Measurements from ENCODE around the gene HTR1E.
"Not testable (repeated sequence)": the region's sequence is repeated elsewhere in the genome, so short reads cannot be mapped to it uniquely, and the experiment has no call there.

The HTR1E gene, protein sequence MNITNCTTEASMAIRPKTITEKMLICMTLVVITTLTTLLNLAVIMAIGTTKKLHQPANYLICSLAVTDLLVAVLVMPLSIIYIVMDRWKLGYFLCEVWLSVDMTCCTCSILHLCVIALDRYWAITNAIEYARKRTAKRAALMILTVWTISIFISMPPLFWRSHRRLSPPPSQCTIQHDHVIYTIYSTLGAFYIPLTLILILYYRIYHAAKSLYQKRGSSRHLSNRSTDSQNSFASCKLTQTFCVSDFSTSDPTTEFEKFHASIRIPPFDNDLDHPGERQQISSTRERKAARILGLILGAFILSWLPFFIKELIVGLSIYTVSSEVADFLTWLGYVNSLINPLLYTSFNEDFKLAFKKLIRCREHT

DNA sequence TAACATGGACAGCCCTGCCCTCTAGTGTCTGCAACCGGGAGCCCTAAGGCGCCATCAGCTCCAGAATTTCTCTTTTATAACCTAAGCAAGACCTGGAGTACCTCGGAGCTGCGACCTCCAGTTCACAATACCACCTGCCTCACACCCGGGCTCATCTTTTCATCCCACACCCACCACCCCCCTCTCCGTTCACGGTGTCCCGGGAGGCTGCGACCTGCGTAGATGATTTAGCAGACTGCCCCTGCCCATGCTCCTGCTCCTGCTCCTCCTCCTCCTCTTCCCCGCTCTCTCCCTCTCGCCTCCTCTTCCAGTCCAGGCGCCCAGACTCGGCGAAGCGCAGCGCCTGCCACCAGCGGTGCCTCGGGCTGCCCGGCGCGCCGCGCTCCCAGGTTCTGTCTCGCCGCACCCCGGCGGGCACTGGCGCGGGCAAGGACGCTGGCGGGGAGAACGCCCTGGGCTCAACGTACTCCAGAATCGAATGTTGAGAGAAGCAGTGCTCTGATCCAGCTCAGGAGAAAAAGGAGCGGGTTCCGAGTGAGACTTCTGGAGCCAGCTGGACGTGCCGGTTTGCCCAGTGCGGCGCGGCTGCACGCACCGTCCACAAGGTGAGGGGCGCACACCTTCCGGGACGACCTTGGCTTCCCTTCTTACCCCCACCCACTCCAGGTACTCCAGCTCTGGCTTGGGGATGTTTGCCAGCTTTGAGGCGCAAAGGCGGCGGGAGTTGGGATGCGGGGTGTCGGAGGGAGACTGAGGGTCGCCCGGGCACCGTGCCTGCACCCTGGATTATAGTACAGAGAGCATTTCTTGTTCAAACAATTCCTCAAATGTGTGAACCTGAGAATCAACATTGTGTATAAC is at the start of gene HTR1E:
Gene HTR1E, plus strand, starts transcription at position 310 of the 861 bp plus-strand sequence. CDS start 77,807 bp downstream, outside the sequence.
- TF ChIP-seq, protein P1, sequence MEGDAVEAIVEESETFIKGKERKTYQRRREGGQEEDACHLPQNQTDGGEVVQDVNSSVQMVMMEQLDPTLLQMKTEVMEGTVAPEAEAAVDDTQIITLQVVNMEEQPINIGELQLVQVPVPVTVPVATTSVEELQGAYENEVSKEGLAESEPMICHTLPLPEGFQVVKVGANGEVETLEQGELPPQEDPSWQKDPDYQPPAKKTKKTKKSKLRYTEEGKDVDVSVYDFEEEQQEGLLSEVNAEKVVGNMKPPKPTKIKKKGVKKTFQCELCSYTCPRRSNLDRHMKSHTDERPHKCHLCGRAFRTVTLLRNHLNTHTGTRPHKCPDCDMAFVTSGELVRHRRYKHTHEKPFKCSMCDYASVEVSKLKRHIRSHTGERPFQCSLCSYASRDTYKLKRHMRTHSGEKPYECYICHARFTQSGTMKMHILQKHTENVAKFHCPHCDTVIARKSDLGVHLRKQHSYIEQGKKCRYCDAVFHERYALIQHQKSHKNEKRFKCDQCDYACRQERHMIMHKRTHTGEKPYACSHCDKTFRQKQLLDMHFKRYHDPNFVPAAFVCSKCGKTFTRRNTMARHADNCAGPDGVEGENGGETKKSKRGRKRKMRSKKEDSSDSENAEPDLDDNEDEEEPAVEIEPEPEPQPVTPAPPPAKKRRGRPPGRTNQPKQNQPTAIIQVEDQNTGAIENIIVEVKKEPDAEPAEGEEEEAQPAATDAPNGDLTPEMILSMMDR (IDR thresholded peaks at IDR 0.05; ENCODE audit: control insufficient read depth, insufficient read depth, low read depth, low read length, missing control alignments), result peak; percentile 33
- no peak within 1 kb of the TSS; the same call in 1 of the 2 replicates for H3K4me3 ChIP-seq (ENCODE audit: control insufficient read depth, low read depth, low read length)
- no peak for DNase-seq (ENCODE audit: low read depth)

DNA sequence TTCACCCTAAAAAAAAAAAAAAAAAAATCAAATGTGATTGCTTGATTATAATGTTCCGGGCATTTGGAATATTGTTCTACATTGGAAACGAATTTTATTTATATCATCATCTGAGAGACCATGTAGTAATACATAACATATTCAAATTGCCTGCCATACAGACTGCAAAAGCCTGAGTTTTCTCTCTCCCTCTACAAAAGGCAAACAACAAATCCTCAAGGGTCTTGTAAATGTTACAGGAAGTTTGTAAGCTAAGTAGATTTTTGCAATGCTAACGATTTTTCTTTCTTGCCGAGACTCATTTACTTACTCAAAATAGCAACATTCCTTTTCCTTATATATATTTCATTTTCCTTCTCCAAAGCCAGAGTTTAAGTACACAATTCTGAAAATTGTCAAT is 49.0 kb upstream of the HTR1E start:
- TF ChIP-seq, protein P1 (IDR thresholded peaks at IDR 0.05; ENCODE audit: control insufficient read depth, insufficient read depth, low read depth, low read length, missing control alignments), result no peak
- no peak overlapping the region for H3K4me3 ChIP-seq (ENCODE audit: control insufficient read depth, low read depth, low read length)
- DNase-seq (ENCODE audit: low read depth), result no peak

DNA sequence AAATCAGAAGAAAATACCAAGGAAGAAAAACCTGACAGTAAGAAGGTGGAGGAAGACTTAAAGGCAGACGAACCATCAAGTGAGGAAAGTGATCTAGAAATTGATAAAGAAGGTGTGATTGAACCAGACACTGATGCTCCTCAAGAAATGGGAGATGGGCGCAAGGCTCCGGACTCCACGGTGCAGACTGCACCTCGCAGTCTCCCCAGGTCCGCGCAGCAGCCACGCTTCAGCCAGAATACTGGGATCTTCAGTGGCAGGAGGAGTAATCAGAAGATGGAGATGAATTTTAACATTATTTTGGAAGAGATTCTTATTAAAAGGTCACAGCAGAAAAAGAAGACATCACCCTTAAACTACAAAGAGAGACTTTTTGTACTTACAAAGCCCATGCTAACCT is 40.1 kb upstream of the HTR1E start:
- H3K4me3 ChIP-seq (ENCODE audit: control insufficient read depth, low read depth, low read length); DNase-seq (ENCODE audit: low read depth): not testable (repeated sequence)

DNA sequence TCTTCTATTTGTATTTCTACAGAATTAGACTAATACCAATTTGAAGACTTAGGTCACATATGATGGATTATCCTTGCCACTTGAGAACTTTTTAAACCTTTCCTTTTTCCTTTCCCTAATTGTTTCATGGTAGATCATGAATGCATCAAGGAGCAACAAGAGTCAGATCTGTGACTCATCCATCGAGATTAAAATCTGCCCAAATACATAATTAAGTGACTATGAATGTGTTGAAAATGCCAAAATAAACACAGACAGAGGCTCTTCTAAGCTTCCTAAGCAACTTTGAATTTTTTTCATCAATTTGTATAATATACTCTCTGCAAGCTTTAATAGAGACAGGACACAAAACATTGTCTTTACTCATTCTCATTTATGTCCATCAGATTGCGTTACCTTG is 23.5 kb upstream of the HTR1E start:
- H3K4me3 ChIP-seq (ENCODE audit: control insufficient read depth, low read depth, low read length), result no peak overlapping the region
- TF ChIP-seq, protein P1 (IDR thresholded peaks at IDR 0.05; ENCODE audit: control insufficient read depth, insufficient read depth, low read depth, low read length, missing control alignments), result no peak
- DNase-seq (ENCODE audit: low read depth), result no peak

DNA sequence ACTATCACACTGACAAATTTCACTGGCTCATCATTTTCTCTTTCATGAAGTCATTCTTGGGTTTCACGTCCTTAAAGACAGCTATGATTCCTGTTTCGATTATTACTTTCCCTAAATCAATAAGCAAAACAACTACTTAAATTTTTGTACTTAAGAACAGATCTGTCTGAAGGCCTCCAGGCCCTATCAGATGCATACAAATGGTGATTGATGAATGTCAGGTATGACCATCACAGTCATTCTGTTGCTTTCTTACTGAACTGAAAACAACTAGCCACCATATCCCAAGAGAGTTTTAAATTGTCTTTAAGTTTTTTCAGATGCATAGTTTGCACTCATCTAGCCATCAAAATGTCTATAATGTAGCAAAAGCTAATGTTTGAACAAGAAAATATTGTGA is 20.9 kb upstream of the HTR1E start:
- DNase-seq (ENCODE audit: low read depth), result no peak
- TF ChIP-seq, protein P1 (IDR thresholded peaks at IDR 0.05; ENCODE audit: control insufficient read depth, insufficient read depth, low read depth, low read length, missing control alignments), result no peak
- H3K4me3 ChIP-seq (ENCODE audit: control insufficient read depth, low read depth, low read length), result no peak overlapping the region

DNA sequence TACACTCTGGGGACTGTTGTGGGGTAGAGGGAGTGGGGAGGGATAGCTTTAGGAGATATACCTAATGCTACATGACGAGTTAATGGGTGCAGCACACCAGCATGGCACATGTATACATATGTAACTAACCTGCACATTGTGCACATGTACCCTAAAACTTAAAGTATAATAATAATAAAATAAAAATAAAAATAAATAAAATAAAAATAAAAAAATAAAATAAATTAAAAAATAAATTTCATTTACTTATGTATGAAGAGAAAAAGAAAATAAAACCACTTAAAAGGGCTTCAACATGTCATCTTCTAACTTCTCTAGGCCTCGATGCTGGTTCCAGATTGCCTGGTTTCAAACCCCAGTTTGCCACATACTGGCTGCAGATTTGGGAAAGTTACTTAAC is 10.2 kb upstream of the HTR1E start:
- not testable (repeated sequence) for H3K4me3 ChIP-seq (ENCODE audit: control insufficient read depth, low read depth, low read length); DNase-seq (ENCODE audit: low read depth)

DNA sequence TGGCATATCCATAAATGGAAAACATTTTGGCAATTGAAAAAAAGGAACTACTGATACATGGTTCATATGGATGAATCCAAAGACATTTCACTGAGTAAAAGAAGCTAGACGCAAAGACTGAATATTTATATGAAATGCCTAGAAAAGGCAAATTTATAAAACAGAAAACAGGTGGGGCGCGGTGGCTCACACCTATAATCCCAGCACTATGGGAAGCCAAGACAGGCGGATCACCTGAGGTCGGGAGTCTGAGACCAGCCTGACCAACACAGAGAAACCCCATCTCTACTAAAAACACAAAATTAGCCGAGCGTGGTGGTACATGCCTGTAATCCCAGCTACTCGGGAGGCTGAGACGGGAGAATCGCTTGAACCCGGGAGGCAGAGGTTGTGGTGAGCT is 9.5 kb upstream of the HTR1E start:
- H3K4me3 ChIP-seq (ENCODE audit: control insufficient read depth, low read depth, low read length); DNase-seq (ENCODE audit: low read depth): not testable (repeated sequence)

DNA sequence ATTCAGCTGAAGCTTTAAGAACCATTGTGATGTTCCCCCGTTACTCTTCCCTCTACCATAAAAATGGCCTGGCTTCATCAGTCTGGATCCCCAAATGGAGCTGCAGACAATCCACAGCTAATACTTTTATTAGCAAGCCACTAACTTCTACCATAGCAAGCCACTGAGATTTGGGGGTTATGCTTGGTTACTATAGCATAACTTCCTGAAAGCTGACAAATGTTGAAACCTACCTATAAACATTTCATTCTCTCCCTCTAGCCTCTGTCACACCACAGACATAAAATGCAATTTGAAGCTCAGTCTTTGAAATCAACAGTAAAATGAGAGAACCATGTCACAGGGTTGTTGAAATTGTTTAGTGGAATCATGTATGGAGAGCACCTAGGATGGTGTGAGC is 3.0 kb upstream of the HTR1E start:
- no peak overlapping the region for H3K4me3 ChIP-seq (ENCODE audit: control insufficient read depth, low read depth, low read length)
- TF ChIP-seq, protein P1 (IDR thresholded peaks at IDR 0.05; ENCODE audit: control insufficient read depth, insufficient read depth, low read depth, low read length, missing control alignments), result no peak
- DNase-seq (ENCODE audit: low read depth), result no peak
